Measurements from ENCODE around the gene ADAMTS3.

ADAMTS3 gene

DNA sequence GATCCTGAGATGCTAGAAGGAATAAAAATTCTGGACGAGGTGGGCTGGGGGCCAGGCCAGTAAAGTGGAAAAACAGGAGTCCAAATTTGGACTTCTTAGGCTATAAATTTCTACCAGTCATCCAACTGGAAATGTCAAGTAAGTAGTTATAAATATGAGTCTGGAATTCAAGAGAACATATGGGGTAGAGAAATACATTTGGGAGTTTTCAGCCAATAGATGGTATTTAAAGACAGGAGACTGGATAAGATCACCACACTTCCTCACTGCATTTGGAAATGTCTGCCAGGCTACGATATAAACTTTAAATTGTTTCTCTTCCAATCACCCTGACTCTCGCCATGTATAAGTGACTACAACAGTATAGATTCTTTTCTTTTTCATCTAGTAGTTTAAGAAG, 294.8 kb downstream of the ADAMTS3 start:
- no peak for DNase-seq

DNA sequence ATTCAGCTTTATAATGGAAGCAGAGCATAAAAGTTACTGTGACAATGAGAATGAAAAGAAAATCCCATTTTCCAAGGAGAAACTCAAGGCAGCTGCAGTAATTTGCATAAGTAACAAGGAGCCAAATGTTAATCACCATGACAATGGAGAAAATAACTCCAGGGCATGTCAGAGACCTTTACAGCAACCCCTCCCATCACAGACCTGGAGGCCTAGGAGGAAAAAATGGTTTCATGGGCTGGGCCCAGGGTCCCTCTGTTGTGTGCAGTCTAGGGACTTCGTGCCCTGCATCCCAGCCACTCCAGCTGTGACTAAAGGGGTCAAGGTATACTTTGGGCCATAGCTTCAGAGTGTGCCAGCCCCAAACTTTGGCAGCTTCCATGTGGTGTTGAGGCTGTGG, 313.8 kb downstream of the ADAMTS3 start:
- no peak for DNase-seq

DNA sequence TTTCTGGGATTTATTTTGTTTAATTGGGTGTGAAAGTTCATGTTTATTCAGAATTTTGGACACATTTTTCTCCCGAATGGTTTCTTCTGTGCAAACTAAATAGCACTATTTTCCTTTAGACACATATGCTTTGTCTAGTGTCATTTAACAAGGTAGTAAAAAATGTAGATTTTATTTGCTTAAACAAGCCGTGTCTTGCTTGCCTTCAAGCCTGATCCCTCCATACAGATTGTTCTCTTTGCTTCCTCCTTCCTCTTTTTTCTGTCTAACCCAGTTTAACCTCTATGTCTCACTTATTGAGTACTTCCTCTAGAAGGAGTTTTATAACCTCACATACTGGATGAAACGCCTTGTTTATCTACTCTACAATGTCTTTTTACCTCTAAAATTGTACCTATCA, 325.4 kb downstream of the ADAMTS3 start:
- DNase-seq, result no peak

DNA sequence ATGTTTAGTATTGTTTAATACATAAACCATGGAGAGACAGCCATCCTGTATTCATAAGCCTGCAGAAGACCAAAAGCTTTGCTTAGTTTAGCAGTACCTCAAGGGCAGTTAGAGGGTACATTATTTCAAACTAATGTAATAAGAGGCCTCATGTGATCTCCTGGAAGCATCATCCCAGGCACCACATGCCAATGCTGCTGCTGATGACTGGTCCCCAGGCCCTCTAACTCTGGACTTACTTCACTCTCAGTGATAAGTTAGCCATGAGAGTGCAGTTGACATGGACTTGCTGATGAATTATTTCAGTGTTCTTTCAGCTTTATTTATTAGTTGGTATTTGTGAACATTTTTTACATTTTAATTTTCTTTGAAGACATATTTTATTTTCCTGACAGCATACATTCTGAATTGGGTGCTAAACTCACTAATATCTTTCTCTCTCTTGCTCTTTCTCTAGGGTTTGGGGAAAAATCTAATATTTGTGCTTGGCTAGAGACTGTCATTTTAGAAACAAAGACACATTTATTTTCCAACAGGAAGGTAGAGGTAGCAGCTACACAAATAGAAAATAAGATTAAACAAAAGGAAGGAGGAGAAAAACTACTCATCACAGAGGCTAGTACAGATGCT, 329.4 kb downstream of the ADAMTS3 start:
- no peak for DNase-seq
